GM23338 (cell line): ENCODE data around the gene DHFR.

ENCODE experiments used
- CREB1 ChIP-seq: fragments of 250-450 bp; sonication (Bioruptor Pico); IDR thresholded peaks from 2 replicates; pipeline ENCODE4 v1.5.0; 2020; ENCODE audit warnings: low read depth, mild to moderate bottlenecking, moderate library complexity
- CTCF ChIP-seq, 2 experiments: fragments of 200-600 bp in 1 of 2; sonication (generic) in 1 of 2; conservative IDR thresholded peaks; 2 replicates each; pipeline versions ENCODE4 v1.5.1 to v1.6.1; 2016 to 2017; ENCODE audit warnings: antibody characterized with exemption in 2 of 2, low read depth in 2 of 2, mild to moderate bottlenecking in 2 of 2, moderate library complexity in 1 of 2
- ETS1 ChIP-seq: IDR thresholded peaks from 2 replicates; pipeline ENCODE4 v1.6.1; 2016; ENCODE audit warnings: antibody characterized with exemption
- EZH2 ChIP-seq: fragments of 200-600 bp; sonication (generic); IDR thresholded peaks from one replicate; pipeline ENCODE4 v1.8.0; 2017; ENCODE audit warnings: antibody characterized with exemption, mild to moderate bottlenecking, low read depth; ENCODE audit not compliant: unreplicated experiment
- EZH2phosphoT487 ChIP-seq: fragments of 200-600 bp; sonication (generic); IDR thresholded peaks from one replicate; pipeline ENCODE4 v1.8.1; 2018; ENCODE audit warnings: antibody characterized with exemption; ENCODE audit not compliant: unreplicated experiment
- JUNB ChIP-seq: IDR thresholded peaks from one replicate; pipeline ENCODE4 v1.6.1; 2016; ENCODE audit warnings: antibody characterized with exemption; ENCODE audit not compliant: unreplicated experiment
- NANOG ChIP-seq: IDR thresholded peaks from 2 replicates; pipeline ENCODE4 v1.6.1; 2016; ENCODE audit warnings: antibody characterized with exemption, borderline replicate concordance
- POLR2AphosphoS5 ChIP-seq: IDR thresholded peaks from 2 replicates; pipeline ENCODE4 v1.6.1; 2016; ENCODE audit warnings: antibody characterized with exemption, low read depth
- REST ChIP-seq: IDR thresholded peaks from one replicate; pipeline ENCODE4 v1.6.1; 2018; ENCODE audit warnings: antibody characterized with exemption; ENCODE audit not compliant: unreplicated experiment
- STAT1 ChIP-seq: IDR thresholded peaks from one replicate; pipeline ENCODE4 v1.6.1; 2016; ENCODE audit warnings: antibody characterized with exemption; ENCODE audit not compliant: unreplicated experiment
- ZNF114 ChIP-seq: fragments of 250-450 bp; sonication (Bioruptor Pico); IDR thresholded peaks from 2 replicates; pipeline ENCODE4 v1.5.0; 2020; ENCODE audit warnings: mild to moderate bottlenecking, moderate library complexity
- ZNF331 ChIP-seq: fragments of 250-450 bp; sonication (Bioruptor Pico); IDR thresholded peaks from 2 replicates; pipeline ENCODE4 v1.5.0; 2020; ENCODE audit warnings: low read depth, mild to moderate bottlenecking, moderate library complexity
- ZNF462 ChIP-seq: fragments of 250-450 bp; sonication (Bioruptor Pico); IDR thresholded peaks from 2 replicates; pipeline ENCODE4 v1.5.0; 2020; ENCODE audit warnings: mild to moderate bottlenecking, moderate library complexity

GRCh38 chr5:80579050-80579449, 75.7 kb downstream of the DHFR start:
- TF ChIP-seq CTCF (conservative IDR thresholded peaks at IDR 0.05; ENCODE audit: low read depth in 2 of 2) (no peak), POLR2AphosphoS5 (no peak), EZH2 (no peak), JUNB (no peak), EZH2phosphoT487 (no peak), REST (no peak), CREB1 (CRISPR knock-in tag) (no peak), ZNF462 (CRISPR knock-in tag) (no peak), STAT1 (no peak), ZNF114 (CRISPR knock-in tag) (no peak), NANOG (no peak), ETS1 (no peak), ZNF331 (CRISPR knock-in tag) (no peak)
